HFFc6 (cell line): ENCODE data around the gene MTSS2. TPM values are rescaled to one million over a fixed set of nuclear protein-coding genes. Genes with fewer than 3 reads are reported as not detected.

Experiments
- DNase-seq: peaks from one replicate; pipeline ENCODE4 v3.0.0-alpha.2; 2018
- H3K27ac Mint-ChIP-seq: 2 replicates; pipeline ENCODE4 v1.8.0; 2020; ENCODE audit warnings: mild to moderate bottlenecking, mixed read lengths
- H3K27me3 Mint-ChIP-seq: 2 replicates; pipeline ENCODE4 v1.8.0; 2021; ENCODE audit warnings: mild to moderate bottlenecking, moderate library complexity, mixed read lengths; ENCODE audit not compliant: insufficient read depth
- H3K36me3 Mint-ChIP-seq: 2 replicates; pipeline ENCODE4 v1.8.0; 2021; ENCODE audit warnings: low read depth, mixed read lengths
- H3K4me1 Mint-ChIP-seq: 2 replicates; pipeline ENCODE4 v1.8.0; 2020; ENCODE audit warnings: low read depth, mixed read lengths
- H3K4me3 Mint-ChIP-seq: 2 replicates; pipeline ENCODE4 v1.8.0; 2020; ENCODE audit warnings: mild to moderate bottlenecking, moderate library complexity, mixed read lengths
- H3K9me3 Mint-ChIP-seq: 2 replicates; pipeline ENCODE4 v1.8.0; 2020; ENCODE audit warnings: mild to moderate bottlenecking, mixed read lengths
- total RNA-seq, 6 experiments: library from RNA; stranded (reverse); fragmentation: NEBNext Ultra II Directional; extraction: Animal tissue kit (Norgen Biotek cat#: 25700); gene quantifications; 2 replicates in 1 of 6; 3 replicates in 5 of 6; pipeline ENCODE4 v1.2.3, GENCODE V29; 2021
- TF ChIP-seq, protein P1 (sequence below): fragments of 200-600 bp; sonication (generic); IDR thresholded peaks from 2 replicates; pipeline ENCODE4 v1.5.0; 2021; ENCODE audit warnings: antibody characterized with exemption, mild to moderate bottlenecking

The MTSS2 gene
- total RNA-seq, 6 experiments from 2014 or later: 82.0 to 96.1 (median 86.5) TPM

- no peak overlapping the region; the same call in 1 of the 2 replicates for H3K4me3 Mint-ChIP-seq
- peaks cover 5% of the 10 kb centered on the region; the same call in 1 of the 2 replicates for H3K27me3 Mint-ChIP-seq
- H3K4me1 Mint-ChIP-seq: peaks cover 57% of the 10 kb centered on the region
- H3K36me3 Mint-ChIP-seq: peaks cover 12% of the 10 kb centered on the region; the same call in 1 of the 2 replicates
- no peaks in the 10 kb centered on the region for H3K9me3 Mint-ChIP-seq
- peak overlapping the region; percentile 77 for H3K27ac Mint-ChIP-seq
- TF ChIP-seq, protein P1, sequence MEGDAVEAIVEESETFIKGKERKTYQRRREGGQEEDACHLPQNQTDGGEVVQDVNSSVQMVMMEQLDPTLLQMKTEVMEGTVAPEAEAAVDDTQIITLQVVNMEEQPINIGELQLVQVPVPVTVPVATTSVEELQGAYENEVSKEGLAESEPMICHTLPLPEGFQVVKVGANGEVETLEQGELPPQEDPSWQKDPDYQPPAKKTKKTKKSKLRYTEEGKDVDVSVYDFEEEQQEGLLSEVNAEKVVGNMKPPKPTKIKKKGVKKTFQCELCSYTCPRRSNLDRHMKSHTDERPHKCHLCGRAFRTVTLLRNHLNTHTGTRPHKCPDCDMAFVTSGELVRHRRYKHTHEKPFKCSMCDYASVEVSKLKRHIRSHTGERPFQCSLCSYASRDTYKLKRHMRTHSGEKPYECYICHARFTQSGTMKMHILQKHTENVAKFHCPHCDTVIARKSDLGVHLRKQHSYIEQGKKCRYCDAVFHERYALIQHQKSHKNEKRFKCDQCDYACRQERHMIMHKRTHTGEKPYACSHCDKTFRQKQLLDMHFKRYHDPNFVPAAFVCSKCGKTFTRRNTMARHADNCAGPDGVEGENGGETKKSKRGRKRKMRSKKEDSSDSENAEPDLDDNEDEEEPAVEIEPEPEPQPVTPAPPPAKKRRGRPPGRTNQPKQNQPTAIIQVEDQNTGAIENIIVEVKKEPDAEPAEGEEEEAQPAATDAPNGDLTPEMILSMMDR: no peak
- no peak for DNase-seq
Measured at GRCh38 chr16:70694868-70695218, 9.0 kb upstream of the MTSS2 start.

DNA sequence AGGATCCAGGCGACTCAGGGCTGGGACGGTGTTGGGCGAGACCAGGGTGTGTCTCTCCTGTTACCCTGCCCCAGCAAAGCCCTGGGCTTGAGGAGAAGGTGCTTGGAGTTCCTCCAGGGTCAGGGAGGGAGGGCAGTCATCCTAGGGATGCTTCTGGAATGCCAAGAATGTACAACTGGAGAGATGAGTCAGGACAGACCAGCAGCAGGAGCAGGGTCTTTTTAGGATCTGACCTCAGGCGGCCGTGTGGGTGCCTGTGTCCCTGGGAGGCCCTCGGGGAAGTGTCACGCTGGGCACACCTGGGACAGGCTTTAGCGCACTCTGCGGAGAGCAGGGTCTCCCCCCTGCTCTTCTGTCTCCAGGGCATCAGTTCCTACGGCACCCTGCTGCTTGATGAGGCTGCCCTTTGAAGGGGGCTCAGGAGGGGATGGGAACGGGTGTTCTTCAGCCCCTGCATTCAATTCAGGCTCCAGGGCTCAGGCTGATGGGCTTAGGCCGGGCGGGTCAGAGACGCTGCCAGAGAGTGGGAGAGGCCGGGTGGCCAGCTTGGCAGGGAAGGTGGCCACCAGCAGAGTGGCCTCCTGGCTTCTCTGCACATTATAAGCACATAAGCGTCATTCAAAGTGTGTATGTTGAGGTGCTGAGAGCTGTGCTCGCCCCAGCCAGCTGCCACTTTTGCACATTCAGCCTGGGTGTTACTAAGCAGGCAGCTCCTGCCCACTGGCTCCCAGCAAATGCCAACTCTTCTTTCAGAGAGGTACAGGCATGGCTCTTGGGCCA is 8.4 kb upstream of the MTSS2 start:
- 0 out of 2 replicates have a peak overlapping the region, but pooled peaks have one; percentile 47 for H3K4me3 Mint-ChIP-seq
- peaks cover 11% of the 10 kb centered on the region; the same call in 1 of the 2 replicates for H3K36me3 Mint-ChIP-seq
- no peaks in the 10 kb centered on the region for H3K9me3 Mint-ChIP-seq
- peak overlapping the region; percentile 77 for H3K27ac Mint-ChIP-seq
- TF ChIP-seq, protein P1: no peak
- peak; percentile 78 for DNase-seq
- H3K4me1 Mint-ChIP-seq: peaks cover 57% of the 10 kb centered on the region
- H3K27me3 Mint-ChIP-seq: peaks cover 5% of the 10 kb centered on the region; the same call in 1 of the 2 replicates

DNA sequence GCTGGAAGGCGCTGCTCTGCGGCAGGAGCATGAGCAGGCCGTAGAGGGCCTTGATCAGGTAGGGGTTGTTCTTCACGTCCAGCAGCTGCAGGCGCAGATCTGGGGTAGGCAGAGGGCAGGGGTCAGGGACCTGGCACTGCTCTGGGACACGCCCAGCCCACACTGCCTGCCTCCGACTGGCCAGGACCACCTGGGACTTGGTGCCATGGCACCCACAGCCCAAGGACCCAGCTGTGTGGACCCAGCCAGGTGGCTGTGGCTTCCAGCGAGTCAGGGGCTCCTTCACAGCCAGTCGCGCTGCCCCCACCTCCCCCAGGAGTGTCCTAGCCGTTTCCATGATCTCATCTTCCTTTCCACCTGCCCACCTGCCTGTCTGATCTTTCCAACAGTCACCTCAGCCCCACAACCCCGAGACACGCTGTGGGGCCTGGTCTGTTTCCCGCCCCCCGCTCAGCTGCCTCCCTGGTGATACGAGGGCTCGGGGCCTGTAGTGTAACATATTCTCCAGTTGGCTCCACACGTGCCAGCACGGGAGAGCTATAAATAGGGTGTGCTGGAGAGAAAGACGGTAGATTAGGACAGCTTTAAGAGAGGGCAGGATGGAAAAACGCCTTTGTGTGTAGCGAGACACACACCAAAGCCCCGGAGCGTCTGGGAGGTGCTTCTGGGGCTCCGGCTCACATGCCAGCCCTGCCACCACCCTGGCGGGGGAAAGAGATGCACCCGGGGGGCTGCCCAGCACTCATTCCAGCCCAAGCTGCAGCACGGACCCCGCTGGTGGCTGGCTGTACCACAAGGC is 7.2 kb upstream of the MTSS2 start:
- Mint-ChIP-seq H3K9me3 (no peaks in the 10 kb centered on the region), H3K4me1 (peaks cover 67% of the 10 kb centered on the region), H3K27ac (peak overlapping the region; percentile 77), H3K4me3 (0 out of 2 replicates have a peak overlapping the region, but pooled peaks have one; percentile 3), H3K36me3 (peaks cover 6% of the 10 kb centered on the region; the same call in 1 of the 2 replicates), H3K27me3 (peaks cover 6% of the 10 kb centered on the region)
- TF ChIP-seq, protein P1: no peak
- no peak for DNase-seq

DNA sequence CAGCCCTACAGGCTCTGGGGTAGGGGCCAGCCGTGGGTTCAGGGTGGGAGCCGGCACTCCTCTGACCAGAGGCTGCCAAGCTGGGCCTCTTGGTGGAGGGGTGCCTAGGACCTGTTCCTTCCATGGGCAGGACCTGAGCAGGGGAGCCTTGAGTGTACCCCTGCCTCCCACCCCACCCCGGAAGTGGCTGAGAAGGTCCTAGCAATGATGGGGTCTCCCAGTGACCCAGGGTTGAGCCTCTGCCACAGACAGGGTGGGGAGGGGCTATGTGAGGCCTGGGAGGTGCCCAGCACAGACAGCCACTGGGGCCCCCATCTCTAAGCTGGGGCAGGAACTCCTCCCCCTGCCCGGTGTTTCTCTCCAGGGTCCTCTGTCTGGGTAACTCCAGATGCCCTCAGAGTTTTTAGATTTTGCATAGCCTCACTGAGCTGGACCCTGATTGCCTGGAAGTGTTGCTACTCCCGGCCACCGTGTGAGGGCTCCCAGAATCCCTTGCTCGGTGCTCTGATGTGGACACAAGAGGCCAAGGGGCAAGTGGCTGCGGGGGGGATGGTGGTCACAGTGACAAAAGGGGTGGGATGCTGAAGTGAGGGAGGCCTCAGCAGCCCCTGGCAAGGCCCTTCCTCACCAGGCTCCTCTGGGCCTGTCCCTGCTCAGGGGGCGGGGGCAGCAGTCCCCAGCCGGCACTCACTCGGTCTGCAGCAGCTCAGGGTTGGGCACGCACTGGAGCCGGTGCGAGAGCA is 6.4 kb upstream of the MTSS2 start:
- H3K27ac Mint-ChIP-seq: peak overlapping the region; percentile 97
- no peak for DNase-seq

More for the DNA sequence above, 6.4 kb upstream of the MTSS2 start:
- H3K4me1 Mint-ChIP-seq: peaks cover 74% of the 10 kb centered on the region
- H3K27me3 Mint-ChIP-seq: peaks cover 7% of the 10 kb centered on the region
- peaks cover 4% of the 10 kb centered on the region; the same call in 1 of the 2 replicates for H3K36me3 Mint-ChIP-seq
- H3K4me3 Mint-ChIP-seq: no peak overlapping the region
- TF ChIP-seq, protein P1: no peak
- no peaks in the 10 kb centered on the region for H3K9me3 Mint-ChIP-seq
